GM18502 (cell line): ENCODE results near the gene SMARCC1.
"Not testable (repeated sequence)": the region's sequence is repeated elsewhere in the genome, so short reads cannot be mapped to it uniquely, and the experiment has no call there.

ENCODE experiments used
- ATAC-seq: cut with Tn5 transposase; IDR thresholded peaks from one replicate; pipeline ENCODE4 v1.9.1; 2021; ENCODE audit warnings: mild to moderate bottlenecking; ENCODE audit not compliant: unreplicated experiment, poor library complexity

The SMARCC1 gene

DNA sequence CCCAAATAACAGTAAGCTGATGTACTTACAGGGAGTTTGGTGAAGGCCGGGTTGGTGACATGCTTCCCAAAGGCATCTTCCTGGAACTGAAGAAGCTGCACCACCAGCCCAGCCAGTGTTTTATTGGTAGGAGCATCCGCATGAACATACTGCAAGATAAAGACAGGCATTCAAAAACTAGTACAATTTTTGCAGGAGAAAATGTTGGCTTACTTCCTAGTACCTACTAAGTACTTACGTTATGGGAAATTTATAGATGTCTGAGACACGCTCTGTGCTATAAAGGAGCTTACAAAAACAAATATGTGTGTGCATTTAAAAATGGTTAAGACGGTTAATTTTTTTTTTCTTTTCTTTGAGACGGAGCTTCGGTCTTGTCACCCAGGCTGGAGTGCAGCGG, 8.9 kb downstream of the SMARCC1 start:
- no peak for ATAC-seq

DNA sequence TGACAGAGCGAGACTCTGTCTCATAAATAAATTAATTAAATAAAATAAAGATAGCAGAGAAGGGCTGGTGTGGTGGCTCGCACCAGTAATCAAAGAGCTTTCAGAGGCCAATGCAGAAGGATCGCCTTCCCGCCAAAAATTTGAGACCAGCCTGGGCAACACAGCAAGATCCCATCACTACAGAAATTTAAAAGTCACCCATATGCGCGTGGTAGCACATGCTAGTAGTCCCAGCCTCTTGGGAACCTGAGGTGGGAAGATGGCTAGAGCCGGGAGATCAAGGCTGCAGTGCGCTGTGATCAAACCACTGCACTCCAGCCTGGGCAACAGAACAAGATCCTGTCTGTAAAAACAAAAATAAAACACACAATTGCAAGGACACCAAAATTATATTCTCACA, 9.6 kb downstream of the SMARCC1 start:
- no peak for ATAC-seq

DNA sequence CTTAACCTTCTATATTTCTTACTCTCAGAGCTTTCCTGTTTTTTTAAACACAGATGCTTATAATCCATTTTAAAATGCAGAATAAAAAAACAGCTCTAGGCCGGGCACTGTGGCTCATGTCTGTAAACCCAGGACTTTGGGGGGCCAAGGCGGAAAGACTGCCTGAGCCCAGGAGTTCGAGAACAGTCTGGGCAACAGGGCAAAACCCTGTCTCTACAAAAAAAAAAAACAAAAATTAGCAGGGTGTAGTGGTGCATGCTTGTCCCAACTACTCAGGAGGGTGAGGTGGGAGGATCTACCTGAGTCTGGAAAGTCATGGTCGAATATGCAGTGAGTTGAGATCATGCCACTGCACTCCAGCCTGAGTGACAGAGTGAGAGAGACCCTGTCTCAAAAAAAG, 15.5 kb downstream of the SMARCC1 start:
- no peak for ATAC-seq

DNA sequence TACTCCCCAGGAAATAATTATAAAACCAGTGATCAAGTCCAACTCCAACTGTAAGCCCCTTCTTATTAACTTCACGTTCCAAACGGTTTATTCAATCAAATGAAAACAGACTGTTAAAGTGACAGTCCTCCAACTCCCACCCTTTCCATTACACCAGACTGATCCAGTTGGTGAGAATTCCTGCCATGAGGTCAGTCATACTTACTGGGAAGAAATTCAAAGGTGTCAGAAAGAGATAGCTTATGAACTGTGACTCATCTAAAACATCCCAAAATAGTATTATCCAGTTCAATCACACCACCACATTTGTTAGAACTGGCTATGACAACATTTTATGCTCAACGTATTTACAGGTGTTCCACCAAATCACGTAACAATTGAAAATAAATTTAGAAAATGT, 19.5 kb downstream of the SMARCC1 start:
- no peak for ATAC-seq

DNA sequence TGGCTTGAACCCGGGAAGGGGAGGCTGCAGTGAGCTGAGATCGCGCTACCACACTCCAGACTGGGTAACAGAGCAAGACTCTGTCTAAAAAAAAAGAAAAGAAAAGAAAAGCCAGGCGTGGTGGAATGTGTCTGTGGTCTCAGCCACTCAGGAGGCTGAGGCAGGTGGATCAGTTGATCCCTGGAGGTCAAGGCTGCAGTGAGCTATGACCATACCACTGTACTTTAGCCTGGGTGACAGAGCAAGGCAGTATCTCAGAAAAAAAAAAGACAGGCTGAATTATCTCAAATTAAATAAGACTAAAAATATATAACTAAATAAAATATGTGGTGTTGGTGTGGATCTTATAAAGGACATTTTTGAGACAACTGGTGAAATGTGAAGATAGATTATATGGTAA, 20.6 kb downstream of the SMARCC1 start:
- ATAC-seq: no peak

DNA sequence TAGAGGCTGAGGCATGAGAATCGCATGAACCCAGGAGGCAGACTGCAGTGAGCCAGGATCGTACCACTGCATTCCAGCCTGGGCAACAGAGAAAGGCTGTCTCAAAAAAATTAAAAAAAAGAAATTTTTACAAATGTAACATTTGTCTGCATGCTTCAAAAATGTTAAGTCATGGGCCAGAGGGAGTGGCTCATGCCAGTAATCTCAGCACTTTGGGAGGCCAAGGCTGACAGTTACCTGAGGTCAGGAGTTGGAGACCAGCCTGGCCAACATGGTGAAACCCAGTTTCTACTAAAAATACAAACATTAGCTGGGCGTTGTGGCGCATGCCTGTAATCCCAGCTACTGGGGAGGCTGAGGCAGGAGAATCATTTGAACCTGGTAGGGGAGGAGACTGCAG, 21.5 kb downstream of the SMARCC1 start:
- ATAC-seq: not testable (repeated sequence)

DNA sequence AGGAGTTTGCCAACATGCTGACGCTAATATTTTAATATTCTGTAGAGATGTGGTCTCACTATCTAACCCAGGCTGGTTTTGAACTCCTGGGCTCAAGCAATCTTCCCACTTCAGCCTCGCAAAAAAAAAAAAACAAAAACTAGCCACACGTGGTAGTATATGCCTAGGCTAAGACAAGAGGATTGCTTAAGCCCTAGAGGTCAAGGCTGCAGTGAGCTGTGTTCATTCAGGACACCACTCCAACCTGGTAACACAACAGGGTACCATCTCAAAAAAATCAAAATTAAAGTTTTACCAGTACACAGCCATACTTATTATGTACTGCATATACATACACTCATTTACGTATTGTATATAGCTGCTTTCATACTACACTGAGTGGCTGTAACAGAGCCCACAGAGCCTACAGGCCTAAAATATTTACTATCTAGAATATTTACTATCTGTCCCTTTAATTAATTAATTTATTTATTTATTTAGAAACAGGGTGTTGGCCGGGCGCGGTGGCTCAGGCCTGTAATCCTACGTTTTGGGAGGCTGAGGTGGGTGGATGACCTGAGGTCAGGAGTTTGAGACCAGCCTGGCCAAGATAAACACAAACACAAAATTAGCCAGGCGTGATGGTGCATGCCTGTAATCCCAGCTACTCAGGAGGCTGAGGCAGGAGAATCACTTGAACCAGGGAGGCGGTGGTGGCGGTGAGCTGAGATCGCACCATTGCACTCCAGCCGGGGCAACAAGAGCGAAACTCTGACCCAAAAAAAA, 23.2 kb downstream of the SMARCC1 start:
- ATAC-seq: no peak

DNA sequence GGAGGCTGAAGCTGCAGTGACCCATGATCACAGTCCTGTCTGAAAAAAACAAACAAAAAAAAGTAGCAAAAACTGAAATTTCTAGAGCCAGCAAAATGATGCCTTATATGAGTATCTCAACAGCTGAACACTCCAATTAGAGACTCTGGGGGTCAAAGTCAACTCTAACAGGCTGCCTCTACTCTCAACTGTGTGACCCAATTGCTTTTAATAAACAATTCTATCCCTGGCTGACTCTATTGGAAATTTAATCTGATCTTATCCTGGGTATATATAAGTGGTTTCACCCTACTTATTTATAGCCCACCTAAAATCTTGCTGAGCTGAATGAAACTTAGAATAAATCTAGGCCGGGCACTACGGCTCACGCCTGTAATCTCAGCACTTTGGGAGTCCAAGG, 29.0 kb downstream of the SMARCC1 start:
- ATAC-seq: no peak

DNA sequence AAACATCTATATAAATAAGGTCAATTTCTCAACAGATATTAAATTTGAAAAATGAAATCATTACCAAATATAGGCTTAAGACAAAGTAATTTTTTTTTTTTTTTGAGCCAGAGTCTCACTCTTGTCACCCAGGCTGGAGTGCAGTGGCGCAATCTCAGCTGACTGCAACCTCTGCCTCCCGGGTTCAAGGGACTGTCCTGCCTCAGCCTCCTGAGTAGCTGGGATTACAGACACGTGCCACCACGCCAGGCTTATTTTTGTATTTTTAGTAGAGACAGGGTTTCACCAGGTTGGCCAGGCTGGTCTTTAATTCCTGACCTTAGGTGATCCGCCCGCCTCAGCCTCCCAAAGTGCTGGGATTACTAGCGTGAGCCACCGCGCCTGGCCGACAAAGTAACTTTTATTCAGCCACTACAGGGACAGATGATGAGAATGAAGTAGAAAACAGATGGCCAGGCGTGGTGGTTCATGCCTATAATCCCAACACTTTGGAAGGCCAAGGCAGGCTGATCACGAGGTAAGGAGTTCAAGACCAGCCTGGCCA, 30.8 kb downstream of the SMARCC1 start:
- ATAC-seq: not testable (repeated sequence)

DNA sequence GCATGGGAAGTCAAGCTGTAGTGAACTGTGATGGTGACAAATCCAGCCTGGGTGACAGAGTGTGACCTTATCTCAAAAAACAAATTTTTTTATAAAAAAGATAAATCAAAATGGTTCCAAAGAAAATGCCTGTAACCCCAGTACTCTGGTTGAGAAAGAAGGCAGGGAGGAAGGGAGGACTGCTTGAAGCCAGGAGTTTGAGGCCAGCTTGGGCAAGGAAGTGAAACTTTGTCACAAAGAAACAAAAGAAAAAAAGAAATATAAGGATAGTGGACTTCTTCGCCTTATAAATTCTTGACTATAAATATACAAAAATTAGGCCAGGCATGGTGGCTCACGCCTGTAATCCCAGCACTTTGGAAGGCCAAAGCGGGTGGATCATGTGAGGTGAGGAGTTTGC, 34.1 kb downstream of the SMARCC1 start:
- no peak for ATAC-seq

DNA sequence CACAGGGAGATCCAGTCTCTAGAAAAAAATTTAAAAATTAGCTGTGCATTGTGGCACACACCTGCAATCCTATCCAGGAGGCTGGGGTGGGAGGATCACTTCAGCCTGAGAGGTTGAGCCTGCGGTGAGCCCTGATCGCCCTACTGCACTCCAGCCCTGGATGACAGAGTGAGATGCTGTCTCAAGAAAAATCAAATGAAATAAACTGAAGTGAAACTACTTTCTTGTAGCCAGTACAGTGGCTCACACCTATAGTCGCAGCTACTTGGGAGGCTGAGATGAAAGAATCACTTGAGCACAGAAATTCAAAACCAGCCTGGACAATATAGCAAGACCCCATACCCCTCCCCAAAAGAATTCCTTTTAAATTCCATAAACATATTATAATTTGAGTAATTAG, 35.4 kb downstream of the SMARCC1 start:
- ATAC-seq: no peak

DNA sequence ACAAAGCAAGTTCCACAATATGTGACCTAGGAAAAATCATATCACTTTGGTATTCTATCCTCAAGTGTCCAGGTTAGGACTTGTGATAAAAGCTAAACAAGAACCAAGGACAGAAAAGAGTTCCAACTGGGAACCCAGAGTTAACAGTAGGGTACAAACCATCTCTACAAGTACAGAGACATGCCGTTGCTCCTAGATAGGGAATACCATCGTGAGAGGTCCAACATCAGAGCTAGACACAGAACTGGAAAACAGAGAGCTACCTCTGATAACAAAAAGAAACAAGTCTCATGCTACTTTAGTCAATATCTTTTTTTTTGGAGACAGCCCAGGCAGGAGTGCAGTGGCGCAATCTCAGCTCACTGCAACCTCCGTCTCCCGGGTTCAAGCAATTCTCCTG, 37.8 kb downstream of the SMARCC1 start:
- no peak for ATAC-seq

DNA sequence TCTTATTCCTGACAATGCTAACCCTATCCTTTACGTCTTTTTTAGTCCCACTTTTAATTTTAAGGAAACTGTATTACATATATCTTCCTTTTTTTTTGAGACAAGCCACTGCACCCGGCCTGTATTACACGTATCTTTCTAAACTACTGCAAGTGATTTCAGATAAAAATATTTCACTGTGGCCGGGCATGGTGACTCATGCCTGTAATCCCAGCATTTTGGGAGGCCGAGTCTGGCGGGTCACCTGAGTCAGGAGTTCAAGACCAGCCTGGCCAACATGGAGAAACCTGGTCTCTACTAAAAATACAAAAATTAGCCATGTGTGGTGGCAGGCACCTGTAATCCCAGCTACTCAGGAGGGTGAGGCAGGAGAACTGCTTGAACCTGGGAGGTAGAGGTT, 38.3 kb downstream of the SMARCC1 start:
- not testable (repeated sequence) for ATAC-seq

DNA sequence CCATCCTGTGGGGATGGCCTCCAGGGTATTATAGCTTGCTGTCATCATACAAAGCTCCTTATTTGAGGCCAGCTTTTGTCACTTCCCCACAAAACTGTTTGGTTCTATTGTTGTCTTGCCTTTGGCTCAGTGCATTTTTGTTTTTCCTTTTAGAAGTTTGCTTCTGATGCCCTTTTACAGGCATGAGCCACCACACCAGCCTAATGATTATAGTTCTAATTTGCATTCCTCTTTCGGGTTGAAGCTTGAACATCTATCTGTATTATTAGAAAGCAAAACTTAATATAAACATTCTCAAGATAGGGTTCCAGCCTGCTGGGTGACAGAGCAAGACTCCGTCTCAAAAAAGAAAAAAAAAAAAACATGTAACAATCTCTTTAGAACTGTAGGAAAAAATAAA, 39.8 kb downstream of the SMARCC1 start:
- peak; percentile 60 for ATAC-seq

DNA sequence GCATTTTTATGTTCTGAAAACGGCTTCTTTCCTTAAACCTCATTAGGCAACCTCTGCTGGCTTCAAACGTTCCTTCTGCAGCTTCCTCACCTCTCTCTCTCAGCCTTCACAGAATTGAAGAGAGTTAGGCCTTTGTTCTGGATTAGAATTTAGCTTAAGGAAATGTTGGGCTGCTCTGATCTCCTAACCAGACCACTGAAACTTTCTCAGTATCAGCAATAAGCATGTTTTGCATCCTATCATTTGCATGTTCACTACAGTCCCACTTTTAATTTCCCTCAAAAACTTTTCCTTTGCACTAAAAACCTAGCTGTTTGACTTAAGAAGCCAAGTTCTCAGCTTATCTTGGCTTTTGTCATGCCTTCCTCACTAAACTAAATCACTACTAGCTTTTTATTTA, 49.5 kb downstream of the SMARCC1 start:
- ATAC-seq: no peak

DNA sequence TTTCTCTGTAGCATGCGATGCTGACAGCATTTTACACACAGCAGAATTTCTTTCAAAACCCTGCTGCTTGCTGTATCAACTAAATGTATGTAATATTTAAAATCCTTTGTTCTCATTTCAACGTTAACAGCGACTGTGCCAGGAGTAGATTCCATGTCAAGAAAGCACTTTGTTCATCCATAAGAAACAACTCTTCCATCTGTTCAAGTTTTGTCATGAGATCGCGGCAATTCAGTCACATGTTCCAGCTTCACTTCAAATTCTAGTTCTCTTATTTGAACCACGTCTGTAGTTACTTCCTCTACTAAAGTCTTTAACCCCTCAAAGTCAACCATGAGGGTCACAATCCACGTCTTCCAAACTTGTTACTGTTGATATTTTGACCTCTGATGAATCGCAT, 50.6 kb downstream of the SMARCC1 start:
- ATAC-seq: no peak

DNA sequence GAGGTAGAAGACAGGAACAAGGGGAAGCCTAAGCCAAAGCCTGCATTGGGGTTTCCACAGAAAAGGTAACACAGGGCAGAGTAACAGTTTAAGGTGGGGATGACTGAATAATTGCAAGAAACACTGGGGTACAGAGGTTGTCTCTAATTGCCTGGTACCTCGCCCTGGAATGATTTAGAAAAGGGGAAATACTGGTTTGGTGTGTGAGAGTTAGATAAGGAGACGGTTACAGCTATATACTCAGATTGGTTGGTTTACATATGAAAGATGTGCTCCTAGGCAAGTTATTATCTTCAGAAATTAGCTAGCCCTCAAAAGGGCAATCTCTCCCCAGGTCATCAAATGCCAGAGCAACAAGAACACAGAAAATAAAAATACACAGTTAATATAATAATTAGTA, 58.8 kb downstream of the SMARCC1 start:
- no peak for ATAC-seq

DNA sequence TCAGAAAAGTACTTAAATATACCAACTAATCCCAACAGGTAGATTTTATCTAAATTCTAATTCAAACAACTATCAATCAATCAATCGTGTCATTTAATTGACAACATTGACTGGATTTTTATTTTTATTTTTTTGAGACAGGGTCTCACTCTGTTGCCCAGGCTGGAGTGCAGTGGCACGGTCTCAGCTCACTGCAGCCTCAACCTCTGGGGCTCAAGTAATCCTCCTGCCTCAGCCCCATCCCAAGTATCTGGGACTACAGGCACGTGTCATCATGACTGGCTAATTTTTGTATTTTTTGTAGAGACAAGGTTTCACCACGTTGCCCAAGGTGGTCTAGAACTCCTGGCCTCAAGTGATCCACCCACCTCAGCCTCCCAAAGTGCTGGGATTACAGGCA, 64.2 kb downstream of the SMARCC1 start:
- not testable (repeated sequence) for ATAC-seq

DNA sequence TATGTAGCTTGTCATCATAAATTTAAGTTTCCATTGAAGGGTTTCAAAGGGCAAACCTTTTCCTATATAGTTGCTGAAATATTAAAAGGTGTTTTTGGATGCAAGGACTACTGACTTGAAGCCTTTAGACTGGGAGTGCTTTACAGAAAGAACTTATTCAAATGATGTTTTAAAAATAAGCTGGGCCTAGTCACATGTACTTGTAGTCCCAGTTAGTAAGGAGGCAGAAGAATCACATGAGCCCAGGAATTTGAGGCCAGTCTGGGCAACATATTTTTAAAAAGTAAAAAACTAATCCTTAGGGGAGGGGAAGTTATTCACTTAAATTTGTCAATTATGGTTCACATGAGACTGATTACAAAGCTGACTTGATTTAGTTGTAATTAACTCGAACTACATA, 65.0 kb downstream of the SMARCC1 start:
- ATAC-seq: no peak

DNA sequence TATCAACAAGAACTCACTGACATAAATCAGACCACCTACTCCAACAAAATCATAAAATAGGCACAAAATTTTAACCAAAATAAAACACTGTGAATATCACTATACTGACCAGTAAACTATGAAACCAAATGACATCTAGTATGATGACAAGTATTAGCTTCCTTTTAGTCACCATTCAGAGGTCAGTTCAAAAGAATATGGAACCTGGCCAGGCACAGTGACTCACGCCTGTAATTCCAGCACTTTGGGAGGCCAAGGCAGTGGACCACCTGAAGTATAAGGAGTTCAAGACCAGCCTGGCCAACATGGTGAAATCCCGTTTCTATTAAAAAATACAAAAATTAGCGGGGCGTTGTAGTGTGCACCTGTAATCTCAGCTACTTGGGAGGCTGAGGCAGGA, 65.8 kb downstream of the SMARCC1 start:
- ATAC-seq: no peak

DNA sequence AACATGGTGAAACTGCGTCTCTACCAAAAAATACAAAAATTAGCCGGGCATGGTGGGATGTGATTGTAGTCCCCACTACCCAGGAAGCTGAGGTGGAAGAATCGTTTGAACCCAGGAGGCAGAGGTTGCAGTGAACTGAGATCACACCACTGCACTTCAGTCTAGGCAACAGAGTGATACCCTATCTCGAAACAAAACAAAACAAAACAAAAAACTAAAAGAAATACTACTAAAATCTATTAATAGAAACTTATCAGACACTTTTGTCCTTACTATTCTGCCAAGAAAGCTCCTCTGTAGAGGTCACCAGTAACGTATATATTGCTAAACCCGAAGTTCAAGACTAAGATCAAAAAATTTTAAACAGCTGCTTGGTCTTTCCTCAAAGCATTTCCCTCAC, 67.1 kb downstream of the SMARCC1 start:
- ATAC-seq: no peak

DNA sequence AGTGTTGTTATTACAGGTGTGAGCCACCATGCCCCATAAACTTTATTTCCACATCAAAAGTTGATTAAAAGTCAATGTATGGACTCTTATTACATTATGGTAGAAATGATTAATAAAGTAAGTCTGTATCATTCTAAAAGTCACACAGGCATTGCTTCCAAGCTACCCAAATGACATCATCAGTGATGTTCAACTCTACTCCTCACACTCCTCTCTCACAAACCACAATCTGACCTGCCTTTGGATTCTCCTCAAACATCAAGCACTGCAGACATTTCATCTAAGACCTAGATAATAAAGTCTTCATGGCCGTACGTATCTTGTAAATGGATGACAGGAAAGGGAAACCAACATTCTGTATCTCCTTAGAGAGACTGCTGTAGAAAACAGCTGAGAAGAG, 68.0 kb downstream of the SMARCC1 start:
- no peak for ATAC-seq
